Ureter (tissue), 1 donor: ENCODE data around the gene NCEH1. TPM values are rescaled to one million over a fixed set of nuclear protein-coding genes. Genes with fewer than 3 reads are reported as not detected.

Experiments
- DNase-seq: peaks from one replicate; pipeline ENCODE4 v3.0.0-alpha.2; 2020; ENCODE audit warnings: low spot score
- total RNA-seq: library from RNA; stranded (reverse); gene quantifications from one replicate; pipeline ENCODE4 v1.2.4, GENCODE V29; 2023
- donor health status: DM: yes; HTN: yes; CAD: no.

The NCEH1 gene
- total RNA-seq, 1 donor from 2014 or later, result 20.7 TPM

DNA sequence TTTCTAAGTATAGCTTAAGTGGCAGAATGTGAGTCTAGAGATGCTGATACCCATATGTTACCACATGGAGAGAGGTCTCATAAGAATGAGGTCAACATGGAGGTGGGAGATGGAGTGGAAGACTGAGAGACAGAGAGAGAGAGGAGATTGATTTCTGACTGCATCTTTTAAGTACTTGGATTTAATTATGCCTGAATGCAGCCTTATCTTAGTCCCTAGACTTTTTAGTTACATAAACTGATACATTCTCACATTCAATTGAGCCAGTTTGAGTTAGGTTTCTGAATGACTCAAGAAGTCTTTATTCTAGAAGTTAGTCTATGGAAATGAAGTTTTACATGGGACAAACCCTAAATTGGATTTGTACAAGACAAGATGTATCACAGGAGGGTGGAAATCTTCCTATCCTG, 129.1 kb downstream of the NCEH1 start:
- no peak for DNase-seq

GRCh38 chr3:172580680-172581401, 130.0 kb downstream of the NCEH1 start:
- DNase-seq, result no peak

Other genes starting within 250 kb of the NCEH1 start
- 44.1 TPM for gene TNFSF10, start 187.6 kb downstream of the NCEH1 start, total RNA-seq
- 9.0 TPM for gene ECT2, start 39.7 kb upstream of the NCEH1 start, total RNA-seq